PC-9 (cell line): ENCODE results near the gene SEMA6D.

ENCODE experiments used
- EZH2 ChIP-seq: fragments of 200-600 bp; sonication (generic); IDR thresholded peaks from 2 replicates; pipeline ENCODE4 v1.8.0; 2017; ENCODE audit warnings: antibody characterized with exemption, low read depth
- TF ChIP-seq, protein P1 (sequence below): fragments of 200-600 bp; sonication (generic); conservative IDR thresholded peaks from 2 replicates; pipeline ENCODE4 v1.6.1; 2017; ENCODE audit warnings: mixed run types, antibody characterized with exemption, mild to moderate bottlenecking, moderate library complexity

DNA sequence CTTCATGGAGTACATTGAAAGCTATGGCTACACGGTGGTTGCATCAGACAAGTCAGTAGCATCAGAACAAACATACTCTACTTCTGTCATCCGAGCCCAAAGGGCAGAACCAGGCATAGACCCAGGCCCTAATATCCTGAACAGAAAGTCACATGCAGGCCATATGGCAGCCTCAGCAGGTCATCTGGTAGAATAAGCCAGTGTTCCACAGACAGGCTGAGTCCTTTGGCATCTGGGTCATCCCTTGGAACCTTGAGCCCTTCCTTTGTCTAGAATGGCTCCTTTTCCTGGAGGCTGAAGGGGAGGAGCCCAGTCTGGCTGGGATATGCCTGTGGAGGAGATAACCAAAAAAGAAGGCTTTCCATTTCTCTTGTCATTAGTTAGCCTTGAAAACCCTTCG, 29.2 kb downstream of the SEMA6D start:
- TF ChIP-seq, protein P1, sequence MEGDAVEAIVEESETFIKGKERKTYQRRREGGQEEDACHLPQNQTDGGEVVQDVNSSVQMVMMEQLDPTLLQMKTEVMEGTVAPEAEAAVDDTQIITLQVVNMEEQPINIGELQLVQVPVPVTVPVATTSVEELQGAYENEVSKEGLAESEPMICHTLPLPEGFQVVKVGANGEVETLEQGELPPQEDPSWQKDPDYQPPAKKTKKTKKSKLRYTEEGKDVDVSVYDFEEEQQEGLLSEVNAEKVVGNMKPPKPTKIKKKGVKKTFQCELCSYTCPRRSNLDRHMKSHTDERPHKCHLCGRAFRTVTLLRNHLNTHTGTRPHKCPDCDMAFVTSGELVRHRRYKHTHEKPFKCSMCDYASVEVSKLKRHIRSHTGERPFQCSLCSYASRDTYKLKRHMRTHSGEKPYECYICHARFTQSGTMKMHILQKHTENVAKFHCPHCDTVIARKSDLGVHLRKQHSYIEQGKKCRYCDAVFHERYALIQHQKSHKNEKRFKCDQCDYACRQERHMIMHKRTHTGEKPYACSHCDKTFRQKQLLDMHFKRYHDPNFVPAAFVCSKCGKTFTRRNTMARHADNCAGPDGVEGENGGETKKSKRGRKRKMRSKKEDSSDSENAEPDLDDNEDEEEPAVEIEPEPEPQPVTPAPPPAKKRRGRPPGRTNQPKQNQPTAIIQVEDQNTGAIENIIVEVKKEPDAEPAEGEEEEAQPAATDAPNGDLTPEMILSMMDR = no peak
- TF ChIP-seq EZH2 = no peak
